ENCODE data around the gene PRICKLE1.

Gene PRICKLE1

GRCh38 chr12:42407306-42407705 lies 182.2 kb downstream of the PRICKLE1 start:
- TF ChIP-seq, protein P1, sequence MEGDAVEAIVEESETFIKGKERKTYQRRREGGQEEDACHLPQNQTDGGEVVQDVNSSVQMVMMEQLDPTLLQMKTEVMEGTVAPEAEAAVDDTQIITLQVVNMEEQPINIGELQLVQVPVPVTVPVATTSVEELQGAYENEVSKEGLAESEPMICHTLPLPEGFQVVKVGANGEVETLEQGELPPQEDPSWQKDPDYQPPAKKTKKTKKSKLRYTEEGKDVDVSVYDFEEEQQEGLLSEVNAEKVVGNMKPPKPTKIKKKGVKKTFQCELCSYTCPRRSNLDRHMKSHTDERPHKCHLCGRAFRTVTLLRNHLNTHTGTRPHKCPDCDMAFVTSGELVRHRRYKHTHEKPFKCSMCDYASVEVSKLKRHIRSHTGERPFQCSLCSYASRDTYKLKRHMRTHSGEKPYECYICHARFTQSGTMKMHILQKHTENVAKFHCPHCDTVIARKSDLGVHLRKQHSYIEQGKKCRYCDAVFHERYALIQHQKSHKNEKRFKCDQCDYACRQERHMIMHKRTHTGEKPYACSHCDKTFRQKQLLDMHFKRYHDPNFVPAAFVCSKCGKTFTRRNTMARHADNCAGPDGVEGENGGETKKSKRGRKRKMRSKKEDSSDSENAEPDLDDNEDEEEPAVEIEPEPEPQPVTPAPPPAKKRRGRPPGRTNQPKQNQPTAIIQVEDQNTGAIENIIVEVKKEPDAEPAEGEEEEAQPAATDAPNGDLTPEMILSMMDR (IDR thresholded peaks at IDR 0.05; ENCODE audit: borderline replicate concordance, control extremely low read depth, extremely low read depth, insufficient read depth, missing control alignments), result no peak
- DNase-seq (ENCODE audit: low spot score), result no peak
- in situ Hi-C loops (cut with MboI; ENCODE audit: low sequenced_read_pairs, unreplicated experiment), result no loop called here
